ENCODE data around the gene BABAM2.

DNA sequence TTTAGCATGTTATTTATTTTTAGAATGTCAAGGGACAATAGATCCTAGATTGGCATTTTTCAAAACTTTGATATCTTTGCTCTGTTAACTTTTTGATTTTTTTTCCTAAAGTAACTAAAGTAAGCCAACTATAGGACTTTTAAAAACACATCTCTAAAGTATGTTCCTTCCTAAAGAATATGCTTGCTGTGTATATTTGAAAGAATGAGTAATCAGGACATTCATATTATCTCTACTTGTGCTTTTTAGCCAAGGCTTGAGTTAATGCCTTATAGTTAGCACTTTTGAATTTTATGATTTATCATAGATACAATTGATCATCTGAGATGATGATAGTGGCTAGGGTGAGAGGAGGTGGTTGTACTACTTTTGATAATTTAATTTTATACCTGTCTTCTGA lies 93.6 kb downstream of the BABAM2 start:
- TF ChIP-seq, protein P1, sequence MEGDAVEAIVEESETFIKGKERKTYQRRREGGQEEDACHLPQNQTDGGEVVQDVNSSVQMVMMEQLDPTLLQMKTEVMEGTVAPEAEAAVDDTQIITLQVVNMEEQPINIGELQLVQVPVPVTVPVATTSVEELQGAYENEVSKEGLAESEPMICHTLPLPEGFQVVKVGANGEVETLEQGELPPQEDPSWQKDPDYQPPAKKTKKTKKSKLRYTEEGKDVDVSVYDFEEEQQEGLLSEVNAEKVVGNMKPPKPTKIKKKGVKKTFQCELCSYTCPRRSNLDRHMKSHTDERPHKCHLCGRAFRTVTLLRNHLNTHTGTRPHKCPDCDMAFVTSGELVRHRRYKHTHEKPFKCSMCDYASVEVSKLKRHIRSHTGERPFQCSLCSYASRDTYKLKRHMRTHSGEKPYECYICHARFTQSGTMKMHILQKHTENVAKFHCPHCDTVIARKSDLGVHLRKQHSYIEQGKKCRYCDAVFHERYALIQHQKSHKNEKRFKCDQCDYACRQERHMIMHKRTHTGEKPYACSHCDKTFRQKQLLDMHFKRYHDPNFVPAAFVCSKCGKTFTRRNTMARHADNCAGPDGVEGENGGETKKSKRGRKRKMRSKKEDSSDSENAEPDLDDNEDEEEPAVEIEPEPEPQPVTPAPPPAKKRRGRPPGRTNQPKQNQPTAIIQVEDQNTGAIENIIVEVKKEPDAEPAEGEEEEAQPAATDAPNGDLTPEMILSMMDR (IDR thresholded peaks at IDR 0.05; ENCODE audit: low read length) = no peak
- no peak for TF ChIP-seq EZH2 (optimal IDR thresholded peaks at IDR 0.05; ENCODE audit: low read depth, low read length)
